Measurements from ENCODE around the gene LRMDA. TPM values are rescaled to one million over a fixed set of nuclear protein-coding genes. Genes with fewer than 3 reads are reported as not detected.

Gene LRMDA
- total RNA-seq, 1 experiment from 2014 or later: not detected

GRCh38 chr10:75969031-75969430 lies 537.6 kb downstream of the LRMDA start:
- DNase-seq: no peak
- no peak overlapping the region for H3K9ac ChIP-seq (ENCODE audit: low read length)

GRCh38 chr10:75971402-75972211 lies 540.2 kb downstream of the LRMDA start:
- H4K20me1 ChIP-seq (ENCODE audit: insufficient read depth, low read depth, low read length): no peaks in the 10 kb centered on the region
- H3K27ac ChIP-seq (ENCODE audit: low read length): no peak overlapping the region
- no peaks in the 10 kb centered on the region; the same call in 1 of the 2 replicates for H3K27me3 ChIP-seq (ENCODE audit: low read length)
- no peak overlapping the region for H3K9ac ChIP-seq (ENCODE audit: low read length)
- no peaks in the 10 kb centered on the region for H3K79me2 ChIP-seq (ENCODE audit: low read length)
- no peaks in the 10 kb centered on the region for H3K9me3 ChIP-seq (ENCODE audit: low read length)
- no peaks in the 10 kb centered on the region for H3K36me3 ChIP-seq (ENCODE audit: insufficient read depth, low read length)
- H3K4me2 ChIP-seq (ENCODE audit: low read depth, low read length, poor library complexity, severe bottlenecking): no peak overlapping the region
- 0 out of 2 replicates have a peak, but pooled peaks cover 3% of the 10 kb centered on the region for H3K9me2 ChIP-seq (replicated peaks; ENCODE audit: insufficient read depth, low read length)
- no peak overlapping the region for H2AFZ ChIP-seq (ENCODE audit: low read length)
- H3K4me3 ChIP-seq (ENCODE audit: low read length): no peak overlapping the region
- H3K4me1 ChIP-seq (ENCODE audit: low read length): no peaks in the 10 kb centered on the region
- DNase-seq: no peak

More at GRCh38 chr10:75969031-75969430, 537.6 kb downstream of the LRMDA start:
- Histone ChIP-seq H3K79me2 (ENCODE audit: low read length) (no peaks in the 10 kb centered on the region), H3K4me1 (ENCODE audit: low read length) (no peaks in the 10 kb centered on the region), H3K27me3 (ENCODE audit: low read length) (no peaks in the 10 kb centered on the region; the same call in 1 of the 2 replicates), H2AFZ (ENCODE audit: low read length) (no peak overlapping the region), H4K20me1 (ENCODE audit: insufficient read depth, low read depth, low read length) (no peaks in the 10 kb centered on the region), H3K4me3 (ENCODE audit: low read length) (no peak overlapping the region), H3K9me3 (ENCODE audit: low read length) (no peaks in the 10 kb centered on the region), H3K4me2 (ENCODE audit: low read depth, low read length, poor library complexity, severe bottlenecking) (no peak overlapping the region), H3K27ac (ENCODE audit: low read length) (no peak overlapping the region), H3K36me3 (ENCODE audit: insufficient read depth, low read length) (no peaks in the 10 kb centered on the region), H3K9me2 (replicated peaks; ENCODE audit: insufficient read depth, low read length) (no peaks in the 10 kb centered on the region)

GRCh38 chr10:75972491-75973276 lies 541.3 kb downstream of the LRMDA start:
- no peaks in the 10 kb centered on the region for H3K36me3 ChIP-seq (ENCODE audit: insufficient read depth, low read length)
- H4K20me1 ChIP-seq (ENCODE audit: insufficient read depth, low read depth, low read length): no peaks in the 10 kb centered on the region
- H3K27me3 ChIP-seq (ENCODE audit: low read length): no peaks in the 10 kb centered on the region; the same call in 1 of the 2 replicates
- H3K79me2 ChIP-seq (ENCODE audit: low read length): no peaks in the 10 kb centered on the region
- no peak for DNase-seq
- H3K9me3 ChIP-seq (ENCODE audit: low read length): no peaks in the 10 kb centered on the region
- no peak overlapping the region for H3K27ac ChIP-seq (ENCODE audit: low read length)
- no peak overlapping the region for H3K4me3 ChIP-seq (ENCODE audit: low read length)
- no peak overlapping the region for H2AFZ ChIP-seq (ENCODE audit: low read length)
- H3K4me2 ChIP-seq (ENCODE audit: low read depth, low read length, poor library complexity, severe bottlenecking): no peak overlapping the region
- 0 out of 2 replicates have a peak, but pooled peaks cover 3% of the 10 kb centered on the region for H3K9me2 ChIP-seq (replicated peaks; ENCODE audit: insufficient read depth, low read length)
- H3K9ac ChIP-seq (ENCODE audit: low read length): no peak overlapping the region
- H3K4me1 ChIP-seq (ENCODE audit: low read length): no peaks in the 10 kb centered on the region

GRCh38 chr10:75974080-75974479 lies 542.7 kb downstream of the LRMDA start:
- DNase-seq: no peak
- Histone ChIP-seq H3K27ac (ENCODE audit: low read length) (no peak overlapping the region), H3K27me3 (ENCODE audit: low read length) (no peaks in the 10 kb centered on the region; the same call in 1 of the 2 replicates), H3K36me3 (ENCODE audit: insufficient read depth, low read length) (no peaks in the 10 kb centered on the region), H3K9me3 (ENCODE audit: low read length) (no peaks in the 10 kb centered on the region), H3K4me2 (ENCODE audit: low read depth, low read length, poor library complexity, severe bottlenecking) (no peak overlapping the region), H3K4me3 (ENCODE audit: low read length) (no peak overlapping the region), H3K9ac (ENCODE audit: low read length) (no peak overlapping the region), H3K9me2 (replicated peaks; ENCODE audit: insufficient read depth, low read length) (0 out of 2 replicates have a peak, but pooled peaks cover 3% of the 10 kb centered on the region), H4K20me1 (ENCODE audit: insufficient read depth, low read depth, low read length) (no peaks in the 10 kb centered on the region), H2AFZ (ENCODE audit: low read length) (no peak overlapping the region), H3K4me1 (ENCODE audit: low read length) (no peaks in the 10 kb centered on the region), H3K79me2 (ENCODE audit: low read length) (no peaks in the 10 kb centered on the region)

- no peaks in the 10 kb centered on the region for H3K36me3 ChIP-seq (ENCODE audit: insufficient read depth, low read length)
- no peaks in the 10 kb centered on the region for H3K9me3 ChIP-seq (ENCODE audit: low read length)
- no peaks in the 10 kb centered on the region for H3K79me2 ChIP-seq (ENCODE audit: low read length)
- DNase-seq: no peak
- no peak overlapping the region for H3K4me3 ChIP-seq (ENCODE audit: low read length)
- H3K9ac ChIP-seq (ENCODE audit: low read length): no peak overlapping the region
- H3K4me1 ChIP-seq (ENCODE audit: low read length): no peaks in the 10 kb centered on the region
- no peaks in the 10 kb centered on the region; the same call in 1 of the 2 replicates for H3K27me3 ChIP-seq (ENCODE audit: low read length)
- H3K9me2 ChIP-seq (replicated peaks; ENCODE audit: insufficient read depth, low read length): 0 out of 2 replicates have a peak, but pooled peaks cover 3% of the 10 kb centered on the region
- no peaks in the 10 kb centered on the region for H4K20me1 ChIP-seq (ENCODE audit: insufficient read depth, low read depth, low read length)
- no peak overlapping the region for H3K27ac ChIP-seq (ENCODE audit: low read length)
- H2AFZ ChIP-seq (ENCODE audit: low read length): no peak overlapping the region
- H3K4me2 ChIP-seq (ENCODE audit: low read depth, low read length, poor library complexity, severe bottlenecking): no peak overlapping the region
These were observed 545.3 kb downstream of the LRMDA start for GRCh38 chr10:75976681-75977080.

- no peak for DNase-seq
- H3K27ac ChIP-seq (ENCODE audit: low read length): no peak overlapping the region
- no peaks in the 10 kb centered on the region for H3K9me3 ChIP-seq (ENCODE audit: low read length)
- no peaks in the 10 kb centered on the region for H3K4me1 ChIP-seq (ENCODE audit: low read length)
- no peak overlapping the region for H3K9ac ChIP-seq (ENCODE audit: low read length)
- no peak overlapping the region for H3K4me3 ChIP-seq (ENCODE audit: low read length)
- 0 out of 2 replicates have a peak, but pooled peaks cover 3% of the 10 kb centered on the region for H3K9me2 ChIP-seq (replicated peaks; ENCODE audit: insufficient read depth, low read length)
- no peaks in the 10 kb centered on the region for H3K36me3 ChIP-seq (ENCODE audit: insufficient read depth, low read length)
- no peak overlapping the region for H3K4me2 ChIP-seq (ENCODE audit: low read depth, low read length, poor library complexity, severe bottlenecking)
- H4K20me1 ChIP-seq (ENCODE audit: insufficient read depth, low read depth, low read length): no peaks in the 10 kb centered on the region
- H3K27me3 ChIP-seq (ENCODE audit: low read length): no peaks in the 10 kb centered on the region; the same call in 1 of the 2 replicates
- H3K79me2 ChIP-seq (ENCODE audit: low read length): no peaks in the 10 kb centered on the region
- no peak overlapping the region for H2AFZ ChIP-seq (ENCODE audit: low read length)
These were observed 545.7 kb downstream of the LRMDA start for GRCh38 chr10:75977139-75977538.

GRCh38 chr10:75978213-75978612 lies 546.8 kb downstream of the LRMDA start:
- no peak overlapping the region for H3K27ac ChIP-seq (ENCODE audit: low read length)
- H3K36me3 ChIP-seq (ENCODE audit: insufficient read depth, low read length): no peaks in the 10 kb centered on the region
- DNase-seq: no peak
- no peak overlapping the region for H2AFZ ChIP-seq (ENCODE audit: low read length)
- no peaks in the 10 kb centered on the region for H4K20me1 ChIP-seq (ENCODE audit: insufficient read depth, low read depth, low read length)
- H3K4me1 ChIP-seq (ENCODE audit: low read length): no peaks in the 10 kb centered on the region
- no peak overlapping the region for H3K9ac ChIP-seq (ENCODE audit: low read length)
- no peak overlapping the region for H3K4me3 ChIP-seq (ENCODE audit: low read length)
- no peaks in the 10 kb centered on the region for H3K79me2 ChIP-seq (ENCODE audit: low read length)
- H3K4me2 ChIP-seq (ENCODE audit: low read depth, low read length, poor library complexity, severe bottlenecking): no peak overlapping the region
- H3K9me2 ChIP-seq (replicated peaks; ENCODE audit: insufficient read depth, low read length): 0 out of 2 replicates have a peak, but pooled peaks cover 3% of the 10 kb centered on the region
- no peaks in the 10 kb centered on the region for H3K9me3 ChIP-seq (ENCODE audit: low read length)
- no peaks in the 10 kb centered on the region for H3K27me3 ChIP-seq (ENCODE audit: low read length)

- Histone ChIP-seq H4K20me1 (ENCODE audit: insufficient read depth, low read depth, low read length) (no peaks in the 10 kb centered on the region), H2AFZ (ENCODE audit: low read length) (no peak overlapping the region), H3K4me1 (ENCODE audit: low read length) (no peaks in the 10 kb centered on the region)
These were observed 549.1 kb downstream of the LRMDA start for GRCh38 chr10:75980419-75981002.

More at GRCh38 chr10:75980419-75981002, 549.1 kb downstream of the LRMDA start:
- no peak for DNase-seq
- H3K27ac ChIP-seq (ENCODE audit: low read length): no peak overlapping the region
- no peak overlapping the region for H3K4me2 ChIP-seq (ENCODE audit: low read depth, low read length, poor library complexity, severe bottlenecking)
- H3K79me2 ChIP-seq (ENCODE audit: low read length): no peaks in the 10 kb centered on the region
- H3K9me3 ChIP-seq (ENCODE audit: low read length): no peaks in the 10 kb centered on the region
- no peak overlapping the region for H3K4me3 ChIP-seq (ENCODE audit: low read length)
- H3K36me3 ChIP-seq (ENCODE audit: insufficient read depth, low read length): no peaks in the 10 kb centered on the region
- no peaks in the 10 kb centered on the region for H3K27me3 ChIP-seq (ENCODE audit: low read length)
- 0 out of 2 replicates have a peak, but pooled peaks cover 3% of the 10 kb centered on the region for H3K9me2 ChIP-seq (replicated peaks; ENCODE audit: insufficient read depth, low read length)
- no peak overlapping the region for H3K9ac ChIP-seq (ENCODE audit: low read length)
